GM18507 (cell line): ENCODE measurements around the gene ZNF280D.

Experiments
- DNase-seq: peaks from one replicate; pipeline ENCODE4 v3.0.0; 2011; ENCODE audit warnings: low read depth; ENCODE audit not compliant: insufficient read length; ENCODE audit errors: extremely low spot score
- FAIRE-seq: peaks from 2 replicates; lab custom pipeline; 2011; peaks lifted over from hg19 to GRCh38; lab: Jason Lieb, UNC

Gene ZNF280D

DNA sequence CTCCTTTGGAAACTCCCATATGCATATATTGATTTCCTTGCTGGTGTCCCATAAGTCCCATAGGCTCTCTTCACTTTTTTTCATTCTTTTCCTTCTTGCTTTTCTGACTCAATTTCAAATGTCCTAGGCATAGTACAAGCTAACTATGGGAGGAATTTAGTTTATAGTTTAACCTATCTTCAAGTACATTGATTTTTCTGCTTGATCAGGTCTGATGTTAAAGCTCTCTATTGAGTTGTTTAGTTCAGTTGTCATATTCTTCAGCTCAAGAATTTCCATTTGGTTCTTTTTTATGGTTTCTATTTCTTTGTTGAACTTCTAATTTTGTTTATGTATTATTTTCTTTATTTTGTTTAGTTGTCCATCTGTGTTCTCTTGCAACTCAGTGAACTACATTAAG lies 147.1 kb downstream of the ZNF280D start:
- DNase-seq (no peak), FAIRE-seq (no peak)

GRCh38 chr15:56582785-56583184 lies 150.5 kb downstream of the ZNF280D start:
- FAIRE-seq = no peak
- DNase-seq = no peak
